HepG2 (cell line): Measurements from ENCODE around the gene ANKRD36C. TPM values are rescaled to one million over a fixed set of nuclear protein-coding genes. Genes with fewer than 3 reads are reported as not detected.

ENCODE experiments used
- FOXK2 ChIP-seq: fragments of 450-650 bp; IDR thresholded peaks from 2 replicates; pipeline ENCODE4 v1.6.1; 2016
- GABPB1 ChIP-seq: IDR thresholded peaks from 2 replicates; pipeline ENCODE4 v1.6.1; 2016; ENCODE audit warnings: mild to moderate bottlenecking, missing genetic modification reagents, moderate library complexity, missing compliant biosample characterization
- GATAD1 ChIP-seq: IDR thresholded peaks from 2 replicates; pipeline ENCODE4 v1.6.1; 2016; ENCODE audit warnings: missing genetic modification reagents, missing compliant biosample characterization
- HNRNPLL ChIP-seq: fragments of 200-400 bp; formaldehyde crosslinking; IDR thresholded peaks from 2 replicates; pipeline ENCODE4 v1.6.1; 2017; ENCODE audit warnings: mild to moderate bottlenecking, low read depth, low read length; ENCODE audit not compliant: poor library complexity, severe bottlenecking
- KDM5B ChIP-seq: sonication (generic); formaldehyde crosslinking; IDR thresholded peaks from 2 replicates; pipeline ENCODE4 v1.4.0; 2020; ENCODE audit warnings: missing genetic modification reagents, mild to moderate bottlenecking, borderline replicate concordance
- POGZ ChIP-seq: sonication (generic); formaldehyde crosslinking; IDR thresholded peaks from 2 replicates; pipeline ENCODE4 v1.4.0; 2020; ENCODE audit warnings: mild to moderate bottlenecking, missing genetic modification reagents
- SMC3 ChIP-seq: IDR thresholded peaks from 2 replicates; pipeline ENCODE4 v1.6.1; 2011; ENCODE audit warnings: low read length, improper control_type of control experiment
- ZNF225 ChIP-seq: sonication (generic); formaldehyde crosslinking; IDR thresholded peaks from 2 replicates; pipeline ENCODE4 v1.4.0; 2020; ENCODE audit warnings: mild to moderate bottlenecking, missing genetic modification reagents
- ZNF614 ChIP-seq: IDR thresholded peaks from 2 replicates; pipeline ENCODE4 v1.6.1; 2018; ENCODE audit warnings: missing biosample characterization, missing genetic modification reagents, inconsistent platforms, borderline replicate concordance
- polyA plus RNA-seq, 8 experiments: library from polyadenylated mRNA; depleted of rRNA in 3 of 8; stranded (reverse) in 7 of 8; unstranded in 1 of 8; fragments of >200 nt; fragmentation: Illumina TruSeq in 4 of 8; extraction: Trizol in 4 of 8; gene quantifications; 2 replicates each; pipeline versions ENCODE4 v1.2.1 to v1.2.3, GENCODE V29; 2011 to 2016; ENCODE audit warnings: low read depth in 4 of 8, missing spikeins in 1 of 8, mixed read lengths in 1 of 8; ENCODE audit not compliant: insufficient read depth in 1 of 8
- total RNA-seq, 5 experiments: library from RNA; depleted of rRNA; stranded (reverse); fragments of >200 nt; fragmentation: Illumina TruSeq; extraction: Trizol; gene quantifications; 2 replicates each; pipeline ENCODE4 v1.2.3, GENCODE V29; 2016; ENCODE audit warnings: low read depth in 1 of 5
- TF ChIP-seq, protein P1 (sequence below): sonication (generic); formaldehyde crosslinking; IDR thresholded peaks from 2 replicates; pipeline ENCODE4 v1.4.0; 2020; ENCODE audit warnings: missing genetic modification reagents
- TF ChIP-seq, protein P2 (sequence below): IDR thresholded peaks from 2 replicates; pipeline ENCODE4 v1.6.1; 2016; ENCODE audit warnings: missing compliant biosample characterization, missing genetic modification reagents, borderline replicate concordance
- TF ChIP-seq, protein P3 (sequence below): sonication (generic); formaldehyde crosslinking; IDR thresholded peaks from 2 replicates; pipeline ENCODE4 v1.5.1; 2020; ENCODE audit warnings: mild to moderate bottlenecking, missing genetic modification reagents, moderate library complexity
- TF ChIP-seq, protein P4 (sequence below): sonication (generic); formaldehyde crosslinking; IDR thresholded peaks from 2 replicates; pipeline ENCODE4 v1.5.0; 2020; ENCODE audit warnings: mild to moderate bottlenecking, missing genetic modification reagents, borderline replicate concordance
- TF ChIP-seq, protein P5 (sequence below): sonication (generic); formaldehyde crosslinking; IDR thresholded peaks from 2 replicates; pipeline ENCODE4 v1.9.0; 2022; ENCODE audit warnings: low read depth, missing genetic modification reagents

The ANKRD36C gene
- total and polyA plus RNA-seq, 2 of the 13 experiments (the other 11 are each of a cell fraction or from before 2014, with no cell fraction given), result 5.4 to 36.2 TPM

DNA sequence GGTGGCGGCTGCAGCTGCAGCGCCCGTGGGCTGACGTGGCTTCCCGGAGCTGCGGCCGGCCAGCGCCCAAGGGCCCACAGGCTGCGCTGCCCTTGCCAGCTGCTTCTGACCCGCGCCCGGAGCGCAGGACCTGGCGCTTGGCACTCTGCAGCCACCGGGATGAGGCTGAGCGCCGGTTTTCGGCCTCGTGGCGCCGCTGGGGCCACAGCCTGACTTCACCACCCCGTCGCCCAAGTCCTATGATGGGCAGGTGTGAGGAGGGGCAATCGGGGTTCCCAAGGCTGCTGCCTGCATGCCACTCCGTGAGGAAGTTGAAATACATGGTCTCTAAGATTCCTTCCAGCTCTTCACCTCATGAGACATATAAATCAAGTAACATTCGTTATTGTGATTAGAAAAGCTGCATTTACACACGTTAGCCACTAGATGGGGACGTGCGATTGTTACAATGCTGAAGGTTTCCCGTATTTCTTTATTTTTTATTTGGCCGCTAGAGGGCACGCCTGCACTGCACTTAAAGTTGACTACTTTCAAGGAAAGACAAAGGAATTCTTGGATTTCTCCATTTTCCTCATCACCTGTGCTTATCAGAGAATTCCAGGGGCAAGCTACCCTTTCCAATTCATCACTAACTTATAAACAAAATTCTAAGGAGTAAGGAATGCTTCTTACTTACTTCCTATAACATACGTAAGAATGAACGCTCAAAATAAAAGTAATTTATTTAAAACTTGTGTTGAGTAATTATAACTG is 1.1 kb upstream of the ANKRD36C start (continued):
- TF ChIP-seq, protein P1, sequence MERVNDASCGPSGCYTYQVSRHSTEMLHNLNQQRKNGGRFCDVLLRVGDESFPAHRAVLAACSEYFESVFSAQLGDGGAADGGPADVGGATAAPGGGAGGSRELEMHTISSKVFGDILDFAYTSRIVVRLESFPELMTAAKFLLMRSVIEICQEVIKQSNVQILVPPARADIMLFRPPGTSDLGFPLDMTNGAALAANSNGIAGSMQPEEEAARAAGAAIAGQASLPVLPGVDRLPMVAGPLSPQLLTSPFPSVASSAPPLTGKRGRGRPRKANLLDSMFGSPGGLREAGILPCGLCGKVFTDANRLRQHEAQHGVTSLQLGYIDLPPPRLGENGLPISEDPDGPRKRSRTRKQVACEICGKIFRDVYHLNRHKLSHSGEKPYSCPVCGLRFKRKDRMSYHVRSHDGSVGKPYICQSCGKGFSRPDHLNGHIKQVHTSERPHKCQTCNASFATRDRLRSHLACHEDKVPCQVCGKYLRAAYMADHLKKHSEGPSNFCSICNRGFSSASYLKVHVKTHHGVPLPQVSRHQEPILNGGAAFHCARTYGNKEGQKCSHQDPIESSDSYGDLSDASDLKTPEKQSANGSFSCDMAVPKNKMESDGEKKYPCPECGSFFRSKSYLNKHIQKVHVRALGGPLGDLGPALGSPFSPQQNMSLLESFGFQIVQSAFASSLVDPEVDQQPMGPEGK (CRISPR knock-in tag), result peak; percentile 40; the same call in 1 of the 2 replicates
- 0 out of 2 replicates have a peak, but pooled peaks have one; percentile 47 for TF ChIP-seq KDM5B
- TF ChIP-seq, protein P2, sequence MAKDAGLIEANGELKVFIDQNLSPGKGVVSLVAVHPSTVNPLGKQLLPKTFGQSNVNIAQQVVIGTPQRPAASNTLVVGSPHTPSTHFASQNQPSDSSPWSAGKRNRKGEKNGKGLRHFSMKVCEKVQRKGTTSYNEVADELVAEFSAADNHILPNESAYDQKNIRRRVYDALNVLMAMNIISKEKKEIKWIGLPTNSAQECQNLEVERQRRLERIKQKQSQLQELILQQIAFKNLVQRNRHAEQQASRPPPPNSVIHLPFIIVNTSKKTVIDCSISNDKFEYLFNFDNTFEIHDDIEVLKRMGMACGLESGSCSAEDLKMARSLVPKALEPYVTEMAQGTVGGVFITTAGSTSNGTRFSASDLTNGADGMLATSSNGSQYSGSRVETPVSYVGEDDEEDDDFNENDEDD (CRISPR knock-in tag), result peak; percentile 6; the same call in 1 of the 2 replicates
- peak; percentile 29; the same call in 1 of the 2 replicates for TF ChIP-seq GATAD1 (CRISPR knock-in tag)
- TF ChIP-seq POGZ, result 0 out of 2 replicates have a peak, but pooled peaks have one; percentile 2
- TF ChIP-seq, protein P3, sequence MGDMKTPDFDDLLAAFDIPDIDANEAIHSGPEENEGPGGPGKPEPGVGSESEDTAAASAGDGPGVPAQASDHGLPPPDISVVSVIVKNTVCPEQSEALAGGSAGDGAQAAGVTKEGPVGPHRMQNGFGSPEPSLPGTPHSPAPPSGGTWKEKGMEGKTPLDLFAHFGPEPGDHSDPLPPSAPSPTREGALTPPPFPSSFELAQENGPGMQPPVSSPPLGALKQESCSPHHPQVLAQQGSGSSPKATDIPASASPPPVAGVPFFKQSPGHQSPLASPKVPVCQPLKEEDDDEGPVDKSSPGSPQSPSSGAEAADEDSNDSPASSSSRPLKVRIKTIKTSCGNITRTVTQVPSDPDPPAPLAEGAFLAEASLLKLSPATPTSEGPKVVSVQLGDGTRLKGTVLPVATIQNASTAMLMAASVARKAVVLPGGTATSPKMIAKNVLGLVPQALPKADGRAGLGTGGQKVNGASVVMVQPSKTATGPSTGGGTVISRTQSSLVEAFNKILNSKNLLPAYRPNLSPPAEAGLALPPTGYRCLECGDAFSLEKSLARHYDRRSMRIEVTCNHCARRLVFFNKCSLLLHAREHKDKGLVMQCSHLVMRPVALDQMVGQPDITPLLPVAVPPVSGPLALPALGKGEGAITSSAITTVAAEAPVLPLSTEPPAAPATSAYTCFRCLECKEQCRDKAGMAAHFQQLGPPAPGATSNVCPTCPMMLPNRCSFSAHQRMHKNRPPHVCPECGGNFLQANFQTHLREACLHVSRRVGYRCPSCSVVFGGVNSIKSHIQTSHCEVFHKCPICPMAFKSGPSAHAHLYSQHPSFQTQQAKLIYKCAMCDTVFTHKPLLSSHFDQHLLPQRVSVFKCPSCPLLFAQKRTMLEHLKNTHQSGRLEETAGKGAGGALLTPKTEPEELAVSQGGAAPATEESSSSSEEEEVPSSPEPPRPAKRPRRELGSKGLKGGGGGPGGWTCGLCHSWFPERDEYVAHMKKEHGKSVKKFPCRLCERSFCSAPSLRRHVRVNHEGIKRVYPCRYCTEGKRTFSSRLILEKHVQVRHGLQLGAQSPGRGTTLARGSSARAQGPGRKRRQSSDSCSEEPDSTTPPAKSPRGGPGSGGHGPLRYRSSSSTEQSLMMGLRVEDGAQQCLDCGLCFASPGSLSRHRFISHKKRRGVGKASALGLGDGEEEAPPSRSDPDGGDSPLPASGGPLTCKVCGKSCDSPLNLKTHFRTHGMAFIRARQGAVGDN (CRISPR knock-in tag), result peak; percentile 70
- peak; percentile 68 for TF ChIP-seq SMC3
- TF ChIP-seq HNRNPLL, result peak; percentile 81
- TF ChIP-seq, protein P4, sequence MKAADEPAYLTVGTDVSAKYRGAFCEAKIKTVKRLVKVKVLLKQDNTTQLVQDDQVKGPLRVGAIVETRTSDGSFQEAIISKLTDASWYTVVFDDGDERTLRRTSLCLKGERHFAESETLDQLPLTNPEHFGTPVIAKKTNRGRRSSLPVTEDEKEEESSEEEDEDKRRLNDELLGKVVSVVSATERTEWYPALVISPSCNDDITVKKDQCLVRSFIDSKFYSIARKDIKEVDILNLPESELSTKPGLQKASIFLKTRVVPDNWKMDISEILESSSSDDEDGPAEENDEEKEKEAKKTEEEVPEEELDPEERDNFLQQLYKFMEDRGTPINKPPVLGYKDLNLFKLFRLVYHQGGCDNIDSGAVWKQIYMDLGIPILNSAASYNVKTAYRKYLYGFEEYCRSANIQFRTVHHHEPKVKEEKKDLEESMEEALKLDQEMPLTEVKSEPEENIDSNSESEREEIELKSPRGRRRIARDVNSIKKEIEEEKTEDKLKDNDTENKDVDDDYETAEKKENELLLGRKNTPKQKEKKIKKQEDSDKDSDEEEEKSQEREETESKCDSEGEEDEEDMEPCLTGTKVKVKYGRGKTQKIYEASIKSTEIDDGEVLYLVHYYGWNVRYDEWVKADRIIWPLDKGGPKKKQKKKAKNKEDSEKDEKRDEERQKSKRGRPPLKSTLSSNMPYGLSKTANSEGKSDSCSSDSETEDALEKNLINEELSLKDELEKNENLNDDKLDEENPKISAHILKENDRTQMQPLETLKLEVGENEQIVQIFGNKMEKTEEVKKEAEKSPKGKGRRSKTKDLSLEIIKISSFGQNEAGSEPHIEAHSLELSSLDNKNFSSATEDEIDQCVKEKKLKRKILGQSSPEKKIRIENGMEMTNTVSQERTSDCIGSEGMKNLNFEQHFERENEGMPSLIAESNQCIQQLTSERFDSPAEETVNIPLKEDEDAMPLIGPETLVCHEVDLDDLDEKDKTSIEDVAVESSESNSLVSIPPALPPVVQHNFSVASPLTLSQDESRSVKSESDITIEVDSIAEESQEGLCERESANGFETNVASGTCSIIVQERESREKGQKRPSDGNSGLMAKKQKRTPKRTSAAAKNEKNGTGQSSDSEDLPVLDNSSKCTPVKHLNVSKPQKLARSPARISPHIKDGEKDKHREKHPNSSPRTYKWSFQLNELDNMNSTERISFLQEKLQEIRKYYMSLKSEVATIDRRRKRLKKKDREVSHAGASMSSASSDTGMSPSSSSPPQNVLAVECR (CRISPR knock-in tag), result peak; percentile 25; the same call in 1 of the 2 replicates
- 0 out of 2 replicates have a peak, but pooled peaks have one; percentile 11 for TF ChIP-seq FOXK2
- TF ChIP-seq ZNF225, result peak; percentile 79
- peak; percentile 26; the same call in 1 of the 2 replicates for TF ChIP-seq GABPB1 (CRISPR knock-in tag)
- 0 out of 2 replicates have a peak, but pooled peaks have one; percentile 22 for TF ChIP-seq ZNF614 (CRISPR knock-in tag)
- TF ChIP-seq, protein P5, sequence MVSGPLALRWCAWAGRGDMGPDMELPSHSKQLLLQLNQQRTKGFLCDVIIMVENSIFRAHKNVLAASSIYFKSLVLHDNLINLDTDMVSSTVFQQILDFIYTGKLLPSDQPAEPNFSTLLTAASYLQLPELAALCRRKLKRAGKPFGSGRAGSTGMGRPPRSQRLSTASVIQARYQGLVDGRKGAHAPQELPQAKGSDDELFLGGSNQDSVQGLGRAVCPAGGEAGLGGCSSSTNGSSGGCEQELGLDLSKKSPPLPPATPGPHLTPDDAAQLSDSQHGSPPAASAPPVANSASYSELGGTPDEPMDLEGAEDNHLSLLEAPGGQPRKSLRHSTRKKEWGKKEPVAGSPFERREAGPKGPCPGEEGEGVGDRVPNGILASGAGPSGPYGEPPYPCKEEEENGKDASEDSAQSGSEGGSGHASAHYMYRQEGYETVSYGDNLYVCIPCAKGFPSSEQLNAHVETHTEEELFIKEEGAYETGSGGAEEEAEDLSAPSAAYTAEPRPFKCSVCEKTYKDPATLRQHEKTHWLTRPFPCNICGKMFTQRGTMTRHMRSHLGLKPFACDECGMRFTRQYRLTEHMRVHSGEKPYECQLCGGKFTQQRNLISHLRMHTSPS, result peak; percentile 40; the same call in 1 of the 2 replicates
